H1 (cell line): ENCODE results near the gene SHROOM3. TPM values are rescaled to one million over a fixed set of nuclear protein-coding genes. Genes with fewer than 3 reads are reported as not detected.

Experiments used
- CTCF ChIA-PET: fragments of 300-600 bp; sonication (Branson Sonifier 250); formaldehyde crosslinking; loops from one replicate; lab custom pipeline; 2021; ENCODE audit not compliant: partially characterized antibody; lab: Charles Lee
- POLR2A ChIA-PET: fragments of 300-600 bp; sonication (Branson Sonifier 250); formaldehyde crosslinking; loops from one replicate; lab custom pipeline; 2021; ENCODE audit warnings: inconsistent platforms; ENCODE audit not compliant: partially characterized antibody; lab: Charles Lee
- DNase-seq, 2 experiments: peaks; one replicate each; pipeline versions ENCODE4 v3.0.0 to v3.0.0-alpha.2; 2010 to 2022; ENCODE audit warnings: low spot score in 2 of 2, low read depth in 1 of 2, mixed read lengths in 1 of 2
- FAIRE-seq: peaks from 2 replicates; lab custom pipeline; 2011; peaks lifted over from hg19 to GRCh38; lab: Jason Lieb, UNC
- H2AFZ ChIP-seq: 2 replicates; pipeline ENCODE4 v1.8.1; 2012; ENCODE audit warnings: low read length, inconsistent platforms
- H2AK5ac ChIP-seq: 2 replicates; pipeline ENCODE4 v1.6.1; 2013; ENCODE audit warnings: low read depth, low read length
- H2BK120ac ChIP-seq: replicated peaks from 2 replicates; pipeline ENCODE3; 2013; ENCODE audit warnings: low read depth, low read length, inconsistent platforms
- H2BK12ac ChIP-seq: 2 replicates; pipeline ENCODE4 v1.6.1; 2013; ENCODE audit warnings: low read depth, low read length
- H2BK15ac ChIP-seq: 2 replicates; pipeline ENCODE4 v1.6.1; 2013; ENCODE audit warnings: low read length
- H2BK20ac ChIP-seq: 2 replicates; pipeline ENCODE4 v1.6.1; 2013; ENCODE audit warnings: low read length
- H2BK5ac ChIP-seq: 2 replicates; pipeline ENCODE4 v1.6.1; 2013; ENCODE audit warnings: low read depth, low read length
- H3K14ac ChIP-seq: 2 replicates; pipeline ENCODE4 v1.6.1; 2013; ENCODE audit warnings: inconsistent platforms; ENCODE audit not compliant: insufficient read length
- H3K18ac ChIP-seq: 2 replicates; pipeline ENCODE4 v1.6.1; 2013; ENCODE audit warnings: low read length; ENCODE audit errors: extremely low read depth
- H3K23ac ChIP-seq: 2 replicates; pipeline ENCODE4 v1.6.1; 2013; ENCODE audit warnings: inconsistent platforms; ENCODE audit not compliant: insufficient read length
- H3K23me2 ChIP-seq: 2 replicates; pipeline ENCODE4 v1.6.1; 2013; ENCODE audit warnings: low read depth, low read length
- H3K27ac ChIP-seq: 2 replicates; pipeline ENCODE4 v1.6.1; 2011; ENCODE audit warnings: low read depth, low read length, inconsistent platforms
- H3K27me3 ChIP-seq, 4 experiments: replicated peaks in 1 of 4; 1 replicate in 1 of 4; 2 replicates in 3 of 4; pipeline versions ENCODE4 v1.6.1 to v1.8.1; 2011 to 2013; ENCODE audit warnings: low read length in 3 of 4, mild to moderate bottlenecking in 3 of 4, inconsistent platforms in 2 of 4, mixed read lengths in 2 of 4, moderate library complexity in 1 of 4; ENCODE audit not compliant: control insufficient read depth in 3 of 4, insufficient read depth in 3 of 4; ENCODE audit errors: extremely low read depth in 1 of 4
- H3K36me3 ChIP-seq, 4 experiments: 2 replicates each; pipeline versions ENCODE4 v1.6.1 to v1.8.1; 2011 to 2013; ENCODE audit warnings: mild to moderate bottlenecking in 4 of 4, low read length in 3 of 4, moderate library complexity in 2 of 4, control low read depth in 1 of 4, inconsistent platforms in 1 of 4; ENCODE audit not compliant: insufficient read depth in 4 of 4, control insufficient read depth in 2 of 4
- H3K4ac ChIP-seq: replicated peaks from 2 replicates; pipeline ENCODE3; 2013; ENCODE audit warnings: low read length, low read depth, mixed read lengths, inconsistent platforms; ENCODE audit not compliant: insufficient read length
- H3K4me1 ChIP-seq, 4 experiments: replicated peaks in 1 of 4; 1 replicate in 1 of 4; 2 replicates in 3 of 4; pipeline versions ENCODE4 v1.6.1 to v1.8.1; 2011 to 2013; ENCODE audit warnings: low read length in 3 of 4, inconsistent platforms in 2 of 4, mixed read lengths in 1 of 4; ENCODE audit not compliant: insufficient read depth in 4 of 4, control insufficient read depth in 3 of 4
- H3K4me2 ChIP-seq, 2 experiments: 2 replicates each; pipeline versions ENCODE4 v1.6.1 to v1.8.1; 2011 to 2013; ENCODE audit warnings: low read depth in 2 of 2, low read length in 2 of 2, control low read depth in 1 of 2, inconsistent platforms in 1 of 2, mild to moderate bottlenecking in 1 of 2; ENCODE audit not compliant: insufficient read depth in 1 of 2
- H3K4me3 ChIP-seq, 4 experiments: fragments of 200-600, 300-600 bp in 1 of 4; sonication (generic), shearing (Covaris generic), sonication (Bioruptor Twin) in 1 of 4; 2 replicates each; pipeline versions ENCODE4 v1.5.1 to v1.8.1; 2011 to 2016; ENCODE audit warnings: low read length in 4 of 4, low read depth in 3 of 4, control low read depth in 2 of 4, inconsistent platforms in 2 of 4, mild to moderate bottlenecking in 2 of 4, mixed read lengths in 1 of 4, moderate library complexity in 1 of 4; ENCODE audit not compliant: insufficient read depth in 2 of 4; ENCODE audit errors: extremely low read depth in 1 of 4
- H3K56ac ChIP-seq: replicated peaks from 2 replicates; pipeline ENCODE3; 2013; ENCODE audit warnings: low read depth, mild to moderate bottlenecking, mixed read lengths, low read length, inconsistent platforms; ENCODE audit not compliant: insufficient read length
- H3K79me1 ChIP-seq: 2 replicates; pipeline ENCODE4 v1.6.1; 2013; ENCODE audit warnings: low read depth, low read length, control low read depth
- H3K79me2 ChIP-seq, 2 experiments: 2 replicates each; pipeline versions ENCODE4 v1.6.1 to v1.8.1; 2012 to 2013; ENCODE audit warnings: low read length in 2 of 2, mild to moderate bottlenecking in 2 of 2, inconsistent platforms in 1 of 2; ENCODE audit not compliant: insufficient read depth in 2 of 2, control insufficient read depth in 1 of 2
- H3K9ac ChIP-seq, 4 experiments: replicated peaks in 1 of 4; 1 replicate in 1 of 4; 2 replicates in 3 of 4; pipeline versions ENCODE4 v1.6.1 to v1.8.1; 2011 to 2013; ENCODE audit warnings: low read depth in 3 of 4, low read length in 3 of 4, control low read depth in 2 of 4, mild to moderate bottlenecking in 2 of 4, moderate library complexity in 2 of 4, inconsistent platforms in 1 of 4; ENCODE audit errors: extremely low read depth in 1 of 4
- H3K9me3 ChIP-seq, 2 experiments: 2 replicates each; pipeline versions ENCODE4 v1.6.1 to v1.8.1; 2012 to 2013; ENCODE audit warnings: mild to moderate bottlenecking in 2 of 2, moderate library complexity in 2 of 2, control low read depth in 1 of 2, inconsistent platforms in 1 of 2, low read depth in 1 of 2, low read length in 1 of 2, mixed read lengths in 1 of 2; ENCODE audit not compliant: insufficient read depth in 2 of 2
- H4K20me1 ChIP-seq, 2 experiments: replicated peaks in 1 of 2; 2 replicates each; pipeline versions ENCODE3 to v1.8.1; 2011 to 2013; ENCODE audit warnings: inconsistent platforms in 2 of 2, low read length in 2 of 2, mild to moderate bottlenecking in 1 of 2; ENCODE audit not compliant: insufficient read depth in 2 of 2, control insufficient read depth in 1 of 2
- H4K5ac ChIP-seq: 2 replicates; pipeline ENCODE4 v1.6.1; 2013; ENCODE audit warnings: low read length, low read depth, mixed read lengths, inconsistent platforms; ENCODE audit not compliant: insufficient read length
- H4K8ac ChIP-seq: 2 replicates; pipeline ENCODE4 v1.8.0; 2013; ENCODE audit warnings: mild to moderate bottlenecking, moderate library complexity, low read length, inconsistent platforms; ENCODE audit not compliant: insufficient read depth; ENCODE audit errors: extremely low read depth
- H4K91ac ChIP-seq: replicated peaks from 2 replicates; pipeline ENCODE3; 2013; ENCODE audit warnings: low read length, mixed read lengths, inconsistent platforms; ENCODE audit not compliant: insufficient read length
- CEBPB ChIP-seq: IDR thresholded peaks from 2 replicates; pipeline ENCODE4 v1.6.1; 2012; ENCODE audit warnings: low read depth, low read length
- CREB1 ChIP-seq: IDR thresholded peaks from 2 replicates; pipeline ENCODE4 v1.6.1; 2012; ENCODE audit warnings: inconsistent platforms
- CTBP2 ChIP-seq: IDR thresholded peaks from 2 replicates; pipeline ENCODE4 v1.7.0; 2011; ENCODE audit warnings: borderline replicate concordance, mild to moderate bottlenecking, moderate library complexity, mixed read lengths, low read length; ENCODE audit not compliant: insufficient read depth, insufficient read length
- FOSL1 ChIP-seq: IDR thresholded peaks from 2 replicates; pipeline ENCODE4 v1.6.1; 2011; ENCODE audit warnings: mild to moderate bottlenecking, low read depth, low read length, moderate library complexity; ENCODE audit not compliant: insufficient read depth
- GTF2F1 ChIP-seq: IDR thresholded peaks from 2 replicates; pipeline ENCODE4 v1.6.1; 2012; ENCODE audit warnings: low read depth, low read length, improper control_type of control experiment, borderline replicate concordance
- KDM1A ChIP-seq: fragments of 200-600, 300-600 bp; sonication (generic); IDR thresholded peaks from 2 replicates; pipeline ENCODE4 v1.7.1; 2016; ENCODE audit warnings: mild to moderate bottlenecking, low read length, borderline replicate concordance
- KDM5A ChIP-seq: fragments of 200-600 bp; IDR thresholded peaks from 2 replicates; pipeline ENCODE4 v1.7.1; 2012; ENCODE audit warnings: mild to moderate bottlenecking, low read length, inconsistent platforms, mixed read lengths
- TAF1 ChIP-seq: IDR thresholded peaks from 2 replicates; pipeline ENCODE4 v1.6.1; 2011; ENCODE audit warnings: mild to moderate bottlenecking, low read depth, low read length
- YY1 ChIP-seq: IDR thresholded peaks from 2 replicates; pipeline ENCODE4 v1.6.1; 2011; ENCODE audit warnings: low read depth, mild to moderate bottlenecking, low read length
- ZNF274 ChIP-seq: IDR thresholded peaks from 2 replicates; pipeline ENCODE4 v1.7.0; 2012; ENCODE audit warnings: low read length, borderline replicate concordance; ENCODE audit errors: extremely low read depth
- WGBS, 2 experiments: shearing (Covaris generic) in 1 of 2; methylation state at CpG; one replicate each; pipeline versions ENCODE4 v1.1.6 to v1.1.7; 2013 to 2015; ENCODE audit warnings: low lambda C conversion rate in 2 of 2, mixed read lengths in 2 of 2, inconsistent platforms in 1 of 2, low coverage in 1 of 2, missing lambda C conversion rate in 1 of 2; ENCODE audit not compliant: insufficient replicate concordance in 2 of 2, insufficient coverage in 1 of 2, insufficient read length in 1 of 2; ENCODE audit errors: extremely low coverage in 1 of 2, missing lambda C conversion rate in 1 of 2; 5-methylcytosine and 5-hydroxymethylcytosine counted together
- polyA plus RNA-seq, 7 experiments: library from polyadenylated mRNA; depleted of rRNA in 3 of 7; stranded (reverse) in 5 of 7; unstranded in 2 of 7; fragments of >200 nt in 5 of 7; fragments of 200-250 nt in 2 of 7; gene quantifications; 1 replicate in 5 of 7; 2 replicates in 1 of 7; 4 replicates in 1 of 7; pipeline versions ENCODE4 v1.2.1 to v1.2.3, GENCODE V29; 2011 to 2013; ENCODE audit warnings: missing spikeins in 2 of 7, mixed read lengths in 2 of 7
- total RNA-seq: library from RNA; stranded (reverse); fragmentation: NEBNext Ultra II Directional; extraction: Animal tissue kit (Norgen Biotek cat#: 25700); gene quantifications from 2 replicates; pipeline ENCODE4 v1.2.1, GENCODE V29; 2021

Gene SHROOM3
- total and polyA plus RNA-seq, 2 of the 8 experiments (the other 6 are each of a cell fraction or from before 2014, with no cell fraction given) = 15.8 to 34.0 TPM

DNA sequence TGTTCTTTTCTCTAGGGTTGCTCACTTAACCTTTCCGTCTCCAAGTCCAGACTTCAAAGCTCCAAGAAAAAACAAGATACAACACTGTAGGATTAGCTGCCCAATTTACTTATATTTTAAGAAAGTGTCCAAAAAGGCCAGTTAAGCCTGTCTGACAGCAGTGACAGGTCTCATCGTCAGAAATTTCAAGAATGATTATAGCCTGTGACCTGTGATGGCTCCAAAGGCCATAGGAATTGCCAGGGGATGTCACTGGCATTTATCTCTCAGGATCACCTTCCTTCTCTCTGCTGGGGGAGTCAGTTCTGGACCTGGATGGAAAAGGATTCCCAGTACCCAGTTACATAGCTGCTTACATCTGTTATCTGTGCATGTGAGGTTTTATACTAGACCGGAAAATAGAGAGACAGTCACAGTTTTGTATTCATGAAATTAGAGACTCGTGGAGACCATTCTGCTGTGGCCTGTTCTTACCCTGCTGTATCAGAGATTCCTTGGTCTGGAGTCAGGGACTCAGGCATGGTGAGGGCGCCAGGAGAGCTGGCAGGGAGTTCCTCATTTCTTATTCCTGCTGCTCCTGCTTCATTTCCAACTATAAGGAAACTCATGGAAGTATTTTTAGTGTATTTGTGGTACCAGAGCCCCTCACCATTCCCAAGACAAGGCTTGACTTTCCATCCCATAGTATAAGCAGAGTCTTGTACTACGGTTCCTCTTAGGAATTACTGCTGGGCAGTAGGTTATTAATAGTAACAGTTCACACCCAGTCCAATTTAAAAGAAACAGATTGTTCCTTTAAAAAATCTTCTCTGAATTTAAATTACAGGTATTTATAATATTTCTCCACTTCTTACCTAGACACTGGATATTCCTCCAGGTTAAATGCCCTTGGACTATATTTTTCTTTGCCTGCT, 220.8 kb downstream of the SHROOM3 start:
- no peak overlapping the region for H3K4me3 ChIP-seq
- no peak overlapping the region for H3K56ac ChIP-seq
- no peak for TF ChIP-seq CTBP2
- no peak for TF ChIP-seq FOSL1
- no peak for TF ChIP-seq CEBPB
- TF ChIP-seq GTF2F1 = no peak
- TF ChIP-seq KDM1A = no peak
- TF ChIP-seq ZNF274 = no peak
- TF ChIP-seq YY1 = no peak
- no peak for TF ChIP-seq TAF1
- no peak for TF ChIP-seq KDM5A
- TF ChIP-seq CREB1 = no peak
- H4K5ac ChIP-seq = no peak overlapping the region
- no peak overlapping the region for H2BK12ac ChIP-seq
- H4K8ac ChIP-seq = no peak overlapping the region
- no peaks in the 10 kb centered on the region for H3K23me2 ChIP-seq
- no peaks in the 10 kb centered on the region for H3K4me1 ChIP-seq
- H3K18ac ChIP-seq = no peak overlapping the region
- no peak overlapping the region for H3K9ac ChIP-seq
- H3K23ac ChIP-seq = no peak overlapping the region
- H2BK15ac ChIP-seq = no peak overlapping the region
- H3K27me3 ChIP-seq = no peaks in the 10 kb centered on the region
- no peak overlapping the region for H3K27ac ChIP-seq
- H3K14ac ChIP-seq = no peak overlapping the region
- ChIA-PET CTCF (interaction anchor here (0.9 to 1.3 kb wide), 2 partner anchors 15 to 77 kb away, joined by 3 to 4 read pairs; no protein-coding TSS in a partner anchor), POLR2A (interaction anchor here (1.3 kb wide), 3 partner anchors 8 to 77 kb away, joined by 3 to 4 read pairs (median 3); no protein-coding TSS in a partner anchor)
- H2AK5ac ChIP-seq = no peak overlapping the region
- no peak overlapping the region for H2BK120ac ChIP-seq
- H3K79me1 ChIP-seq = no peaks in the 10 kb centered on the region
- no peaks in the 10 kb centered on the region for H3K36me3 ChIP-seq
- WGBS, 2 experiments = 92% methylated on average over 6 of the region's 6 CpGs; no CpG with 5 or more reads in 1 of the 2 experiments
- no peak overlapping the region for H2BK5ac ChIP-seq
- DNase-seq (no peak), FAIRE-seq (no peak)
- no peak overlapping the region for H2AFZ ChIP-seq
- H3K4me2 ChIP-seq = no peak overlapping the region
- no peaks in the 10 kb centered on the region for H3K79me2 ChIP-seq
- H3K4ac ChIP-seq = no peak overlapping the region
- H4K91ac ChIP-seq = no peak overlapping the region
- no peaks in the 10 kb centered on the region for H4K20me1 ChIP-seq
- H2BK20ac ChIP-seq = no peak overlapping the region
- H3K9me3 ChIP-seq = no peaks in the 10 kb centered on the region
